ENCODE measurements around the gene GPR173. TPM values are rescaled to one million over a fixed set of nuclear protein-coding genes. Genes with fewer than 3 reads are reported as not detected.

GPR173 gene
- total RNA-seq, 1 donor from 2014 or later: 2.1 TPM

GRCh38 chrX:53004811-53005210 lies 43.8 kb upstream of the GPR173 start:
- intact Hi-C loops (cut with DNase I): no loop called here
- Histone ChIP-seq H3K4me3 (no peak overlapping the region), H3K36me3 (no peaks in the 10 kb centered on the region), H3K27ac (no peak overlapping the region), H3K4me1 (no peaks in the 10 kb centered on the region), H3K9me3 (peaks cover 0 to 5% of the 10 kb centered on the region in 2 donors), H3K27me3 (no peaks in the 10 kb centered on the region)
- no peak for TF ChIP-seq CTCF (IDR thresholded peaks at IDR 0.05)
- no peak for DNase-seq (ENCODE audit: low spot score in 2 of 2)

- intact Hi-C loops (cut with DNase I): no loop called here
- H3K27ac ChIP-seq: no peak overlapping the region
- H3K9me3 ChIP-seq: peaks cover 0 to 5% of the 10 kb centered on the region in 2 donors
- no peaks in the 10 kb centered on the region for H3K4me1 ChIP-seq
- no peak for DNase-seq (ENCODE audit: low spot score in 2 of 2)
- no peak for TF ChIP-seq CTCF (IDR thresholded peaks at IDR 0.05)
- H3K4me3 ChIP-seq: no peak overlapping the region
- no peaks in the 10 kb centered on the region for H3K36me3 ChIP-seq
- no peaks in the 10 kb centered on the region for H3K27me3 ChIP-seq
Measured at GRCh38 chrX:53005327-53005726, 43.3 kb upstream of the GPR173 start.

DNA sequence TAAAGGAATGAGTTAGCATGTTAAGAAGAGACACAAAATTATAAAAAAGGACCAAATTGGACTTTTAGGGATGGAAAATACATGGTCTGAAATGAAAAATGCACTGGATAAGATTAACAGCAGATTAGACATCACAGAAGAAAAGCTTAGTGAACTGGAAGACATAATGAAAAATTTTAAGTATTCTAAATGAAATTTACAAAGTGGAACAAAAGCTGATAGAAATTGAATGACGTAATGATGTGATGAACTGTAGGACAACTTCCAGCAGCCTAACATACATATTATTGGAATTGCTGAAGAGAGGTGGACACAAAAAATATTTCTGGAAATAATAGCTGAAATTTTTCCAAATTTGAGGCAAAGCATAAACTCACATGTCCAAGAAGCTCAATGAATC lies 39.6 kb upstream of the GPR173 start:
- H3K9me3 ChIP-seq: peaks cover 0 to 5% of the 10 kb centered on the region in 2 donors
- H3K36me3 ChIP-seq: no peaks in the 10 kb centered on the region

DNA sequence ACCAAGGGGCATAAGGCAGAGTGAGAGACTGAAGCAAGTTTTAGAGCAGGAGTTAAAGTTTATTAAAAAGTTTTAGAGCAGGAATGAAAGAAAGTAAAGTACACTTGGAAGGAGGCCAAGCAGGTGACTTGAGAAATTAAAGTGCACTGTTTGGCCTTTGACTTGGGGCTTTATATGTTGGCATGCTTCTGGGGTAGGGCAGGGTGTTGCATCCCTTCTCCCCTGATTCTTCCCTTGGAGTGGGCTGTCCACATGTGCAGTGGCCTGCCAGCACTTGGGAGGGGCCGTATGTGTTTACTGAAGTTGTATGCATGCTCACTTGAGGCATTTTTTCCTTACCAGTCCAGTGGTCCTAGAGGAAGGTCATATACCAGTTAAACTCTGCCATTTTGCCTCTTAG lies 35.3 kb upstream of the GPR173 start:
- intact Hi-C loops (cut with DNase I): no loop called here
- peaks cover 0 to 3% of the 10 kb centered on the region in 2 donors for H3K9me3 ChIP-seq

More for the DNA sequence above, 39.6 kb upstream of the GPR173 start:
- intact Hi-C loops (cut with DNase I): no loop called here
- Histone ChIP-seq H3K4me1 (no peaks in the 10 kb centered on the region), H3K27ac (no peak overlapping the region), H3K27me3 (no peaks in the 10 kb centered on the region), H3K4me3 (no peak overlapping the region)
- DNase-seq (ENCODE audit: low spot score in 2 of 2): no peak
- TF ChIP-seq CTCF (IDR thresholded peaks at IDR 0.05): no peak

DNA sequence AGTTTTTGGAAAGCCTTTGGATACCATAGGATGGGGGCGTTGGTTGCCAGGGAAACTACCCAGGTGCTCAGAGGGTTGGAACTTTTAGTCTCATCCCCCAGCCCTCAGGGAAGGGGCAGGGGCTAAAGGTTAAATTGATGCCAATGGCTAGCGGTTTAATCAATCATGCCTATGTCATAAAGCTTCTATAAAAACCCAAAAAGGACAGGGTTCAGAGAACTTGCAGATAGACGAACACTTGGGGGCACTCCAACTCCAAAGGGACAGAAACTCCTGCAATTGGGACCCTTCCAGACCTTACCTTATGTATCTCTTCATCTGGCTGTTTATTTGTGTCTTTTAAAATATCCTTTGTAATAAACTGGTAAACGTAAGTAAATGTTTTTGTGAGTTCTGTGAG lies 30.0 kb upstream of the GPR173 start:
- Histone ChIP-seq H3K4me1 (no peaks in the 10 kb centered on the region), H3K4me3 (no peak overlapping the region), H3K36me3 (no peaks in the 10 kb centered on the region), H3K27ac (no peak overlapping the region), H3K27me3 (no peaks in the 10 kb centered on the region), H3K9me3 (no peaks in the 10 kb centered on the region)
- DNase-seq (ENCODE audit: low spot score in 2 of 2): no peak
- TF ChIP-seq CTCF (IDR thresholded peaks at IDR 0.05): no peak
- intact Hi-C loops (cut with DNase I): no loop called here

More for the DNA sequence above, 35.3 kb upstream of the GPR173 start:
- no peaks in the 10 kb centered on the region for H3K4me1 ChIP-seq
- no peak for DNase-seq (ENCODE audit: low spot score in 2 of 2)
- no peaks in the 10 kb centered on the region for H3K27me3 ChIP-seq
- H3K4me3 ChIP-seq: no peak overlapping the region
- no peak overlapping the region for H3K27ac ChIP-seq
- no peaks in the 10 kb centered on the region for H3K36me3 ChIP-seq
- no peak for TF ChIP-seq CTCF (IDR thresholded peaks at IDR 0.05)

GRCh38 chrX:53022381-53022780 lies 26.2 kb upstream of the GPR173 start:
- no peaks in the 10 kb centered on the region for H3K36me3 ChIP-seq
- DNase-seq (ENCODE audit: low spot score in 2 of 2): no peak
- intact Hi-C loops (cut with DNase I): no loop called here
- no peak for TF ChIP-seq CTCF (IDR thresholded peaks at IDR 0.05)
- H3K4me3 ChIP-seq: no peak overlapping the region
- H3K27me3 ChIP-seq: no peaks in the 10 kb centered on the region
- H3K9me3 ChIP-seq: no peaks in the 10 kb centered on the region
- no peaks in the 10 kb centered on the region for H3K4me1 ChIP-seq
- no peak overlapping the region for H3K27ac ChIP-seq

All from ascending aorta (tissue), 2 donors.